ENCODE results near the gene TNFRSF1B.
"Not testable (repeated sequence)": the region's sequence is repeated elsewhere in the genome, so short reads cannot be mapped to it uniquely, and the experiment has no call there.

TNFRSF1B gene

DNA sequence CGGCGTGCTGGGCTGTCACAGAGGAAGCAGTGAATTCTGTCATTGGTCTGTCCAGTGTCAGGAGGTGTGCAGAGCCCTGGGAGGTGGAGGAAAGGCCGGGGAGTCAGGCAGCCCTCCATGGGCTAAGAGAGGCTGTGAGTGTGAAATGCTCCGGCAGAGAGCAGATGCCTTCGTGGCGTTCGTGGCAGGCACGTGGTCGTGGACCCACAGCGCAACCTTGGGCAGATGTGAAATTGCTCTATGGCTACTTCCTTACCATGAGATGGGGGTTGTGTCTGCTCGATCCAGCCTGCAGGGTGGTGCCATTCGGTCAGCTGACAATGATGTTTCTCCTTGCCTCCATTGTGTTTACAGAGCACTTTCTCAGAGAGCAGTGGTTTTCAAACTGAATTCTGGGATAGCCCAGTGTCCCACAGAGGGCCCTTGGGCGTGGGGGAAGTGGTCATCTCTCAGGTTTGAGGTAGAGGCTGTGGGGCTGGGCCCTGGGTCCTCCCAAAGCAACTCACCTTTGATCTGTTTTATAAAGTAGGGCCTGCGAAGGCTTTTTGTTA, 27.9 kb downstream of the TNFRSF1B start:
- DNase-seq = no peak

DNA sequence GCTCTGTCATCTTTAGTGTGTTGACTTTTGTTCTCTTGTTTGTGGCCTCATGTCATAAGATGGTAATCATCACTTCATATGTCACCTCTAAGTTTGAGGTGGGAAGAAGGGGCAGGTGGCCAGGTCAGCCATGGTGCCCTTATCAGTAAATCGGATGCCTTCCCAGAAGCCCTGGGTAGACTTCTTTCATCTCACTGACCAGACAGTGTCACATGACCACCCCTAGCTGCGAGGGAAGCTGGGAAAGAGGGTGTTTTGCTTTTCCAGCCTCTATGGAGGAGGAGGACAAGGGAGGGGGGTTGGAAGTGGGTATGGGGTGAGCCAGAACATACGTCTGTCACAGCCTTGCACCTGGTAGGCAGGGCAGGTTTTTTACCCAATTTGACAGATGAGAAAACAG, 28.6 kb downstream of the TNFRSF1B start:
- DNase-seq = no peak

DNA sequence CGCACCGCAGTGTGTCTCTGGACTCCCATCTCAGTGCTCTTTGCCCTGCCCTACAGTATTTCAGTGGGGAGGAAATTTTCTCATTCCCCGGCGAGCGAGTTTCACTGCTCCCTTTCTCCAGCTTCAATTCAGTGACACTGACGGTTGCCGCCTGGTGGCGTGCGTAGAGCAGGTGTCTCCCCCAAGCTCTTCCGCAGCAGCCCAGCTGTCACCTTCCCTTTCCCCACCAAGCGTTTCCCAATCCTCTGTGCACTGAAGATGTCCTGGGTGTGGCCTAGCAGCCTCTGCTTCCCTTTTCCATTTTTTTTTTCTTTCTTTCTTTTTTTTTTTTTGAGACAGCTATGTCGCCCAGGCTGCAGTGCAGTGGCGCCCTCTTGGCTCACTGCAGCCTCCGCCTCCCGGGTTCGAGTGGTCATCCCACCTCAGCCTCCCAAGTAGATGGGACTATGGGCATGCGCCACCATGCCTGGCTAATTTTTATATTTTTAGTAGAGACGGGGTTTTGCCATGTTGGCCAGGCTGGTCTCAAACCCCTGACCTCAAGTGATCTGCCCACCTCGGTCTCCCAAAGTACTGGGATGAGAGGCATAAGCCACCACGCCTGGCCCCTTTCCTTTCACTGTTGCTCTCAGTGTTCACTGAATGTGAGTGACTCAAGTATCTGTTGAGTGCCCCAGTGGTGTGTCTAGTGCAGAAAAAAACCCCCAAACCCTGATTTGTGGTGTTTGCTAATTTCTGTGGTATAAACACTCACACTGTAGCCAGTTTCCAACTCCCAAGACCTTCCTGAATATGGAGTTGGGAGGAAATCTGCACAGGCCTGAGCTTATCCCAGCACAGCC, 30.1 kb downstream of the TNFRSF1B start:
- DNase-seq = peak; percentile 79

DNA sequence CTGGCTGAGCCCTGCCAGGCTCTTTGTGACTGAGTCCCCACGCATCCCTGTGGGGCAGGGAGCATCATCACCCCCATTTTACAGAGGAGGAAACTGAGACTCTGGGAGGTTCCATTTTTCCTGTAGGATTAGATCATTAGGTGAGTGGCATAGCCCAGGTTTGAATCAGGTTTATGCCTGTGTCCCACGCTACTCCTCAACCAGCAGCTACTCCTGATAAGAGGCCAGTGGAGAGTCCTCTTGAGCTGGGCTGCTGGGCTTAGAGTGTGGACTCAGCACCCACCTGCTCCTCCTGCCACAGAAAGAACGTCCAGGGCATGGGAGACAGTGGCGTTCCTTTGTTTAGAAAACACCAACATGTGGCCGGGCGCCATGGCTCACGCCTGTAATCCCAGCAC, 30.7 kb downstream of the TNFRSF1B start:
- no peak for DNase-seq

DNA sequence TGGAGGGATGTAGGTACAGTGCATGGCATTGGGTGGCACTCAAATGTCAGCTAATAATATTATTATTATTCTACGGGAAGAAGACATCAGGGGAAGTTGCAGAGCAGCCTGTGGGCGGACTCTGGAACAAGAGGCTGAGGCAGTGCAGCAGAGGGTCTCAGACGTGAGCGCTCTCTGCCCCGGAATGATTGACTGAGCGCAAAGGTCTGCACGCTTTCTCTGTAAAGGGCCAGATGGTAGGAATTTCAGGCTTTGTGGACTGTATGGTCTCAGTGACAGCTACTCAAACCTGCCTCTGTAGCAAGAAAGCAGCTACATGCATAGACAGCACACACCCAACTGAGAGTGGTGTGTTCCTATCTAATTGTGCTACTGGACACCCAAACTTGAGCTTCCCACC, 33.4 kb downstream of the TNFRSF1B start:
- DNase-seq = no peak

DNA sequence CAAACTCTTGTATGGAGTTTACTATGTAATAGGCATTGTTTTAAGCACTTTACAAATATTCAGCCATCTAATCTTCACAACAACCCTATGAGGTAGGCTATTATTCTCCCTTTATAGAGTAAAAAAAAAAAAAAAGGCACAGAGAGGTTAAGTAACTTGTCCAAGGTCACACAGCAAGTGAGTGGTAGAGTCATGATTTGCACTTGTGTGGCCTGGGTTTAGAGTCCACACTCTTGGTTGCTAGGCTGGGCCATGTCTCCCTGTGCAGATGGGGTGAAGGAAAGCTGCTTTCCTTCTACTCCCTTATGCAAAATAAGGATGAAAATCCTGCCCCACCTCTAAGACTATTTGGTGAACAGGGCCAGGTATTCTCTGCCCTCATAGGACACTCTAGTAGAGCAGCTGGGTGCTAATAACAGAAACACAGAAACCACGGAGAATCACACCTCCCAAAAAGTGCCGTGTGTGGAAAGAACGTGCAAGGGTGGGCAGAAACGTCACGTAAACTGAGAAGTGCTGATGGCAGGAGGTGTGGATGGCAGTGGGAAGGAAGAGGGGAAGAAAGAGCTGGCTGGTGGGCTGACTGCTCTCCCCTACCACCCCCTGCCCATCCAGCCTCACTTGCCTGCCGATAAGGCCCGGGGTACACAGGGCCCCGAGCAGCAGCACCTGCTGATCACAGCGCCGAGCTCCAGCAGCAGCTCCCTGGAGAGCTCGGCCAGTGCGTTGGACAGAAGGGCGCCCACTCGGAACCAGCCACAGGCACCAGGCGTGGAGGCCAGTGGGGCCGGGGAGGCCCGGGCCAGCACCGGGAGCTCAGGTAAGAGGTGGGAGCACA, 34.8 kb downstream of the TNFRSF1B start:
- no peak for DNase-seq

DNA sequence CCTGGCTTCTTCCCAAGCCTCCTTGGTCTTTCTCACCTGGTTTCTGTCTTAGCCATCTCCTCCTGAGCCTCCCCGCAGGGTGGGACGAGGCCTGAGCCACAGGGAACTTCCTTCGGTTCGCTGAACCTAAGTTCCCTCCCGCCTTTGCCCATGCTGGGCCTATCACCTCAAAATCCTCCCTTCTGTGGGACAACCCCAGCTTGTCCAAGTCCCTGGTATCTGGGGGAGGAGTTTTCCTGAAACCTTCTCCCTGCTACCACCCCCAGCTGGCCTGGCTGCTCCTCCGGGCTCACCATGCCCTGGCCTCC, 35.4 kb downstream of the TNFRSF1B start:
- no peak for DNase-seq

DNA sequence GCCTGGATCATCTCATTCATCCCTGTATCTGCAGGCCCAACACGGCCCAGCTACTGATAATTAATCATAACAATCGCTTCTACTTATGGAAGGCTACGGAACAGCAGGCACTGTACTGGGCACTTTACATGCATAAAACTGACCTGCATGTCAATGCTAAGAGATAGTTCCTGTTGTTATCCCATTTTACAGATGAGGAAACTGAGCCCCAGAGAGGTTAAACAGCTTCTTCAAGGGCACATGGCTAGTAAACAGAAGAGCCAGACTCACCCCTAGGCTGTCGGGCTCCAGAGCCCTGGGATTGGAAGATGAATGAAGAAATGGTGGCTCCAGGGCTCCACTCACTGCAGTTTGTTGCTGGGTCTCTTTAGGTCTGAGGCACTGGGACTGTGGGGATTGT, 35.8 kb downstream of the TNFRSF1B start:
- no peak for DNase-seq

DNA sequence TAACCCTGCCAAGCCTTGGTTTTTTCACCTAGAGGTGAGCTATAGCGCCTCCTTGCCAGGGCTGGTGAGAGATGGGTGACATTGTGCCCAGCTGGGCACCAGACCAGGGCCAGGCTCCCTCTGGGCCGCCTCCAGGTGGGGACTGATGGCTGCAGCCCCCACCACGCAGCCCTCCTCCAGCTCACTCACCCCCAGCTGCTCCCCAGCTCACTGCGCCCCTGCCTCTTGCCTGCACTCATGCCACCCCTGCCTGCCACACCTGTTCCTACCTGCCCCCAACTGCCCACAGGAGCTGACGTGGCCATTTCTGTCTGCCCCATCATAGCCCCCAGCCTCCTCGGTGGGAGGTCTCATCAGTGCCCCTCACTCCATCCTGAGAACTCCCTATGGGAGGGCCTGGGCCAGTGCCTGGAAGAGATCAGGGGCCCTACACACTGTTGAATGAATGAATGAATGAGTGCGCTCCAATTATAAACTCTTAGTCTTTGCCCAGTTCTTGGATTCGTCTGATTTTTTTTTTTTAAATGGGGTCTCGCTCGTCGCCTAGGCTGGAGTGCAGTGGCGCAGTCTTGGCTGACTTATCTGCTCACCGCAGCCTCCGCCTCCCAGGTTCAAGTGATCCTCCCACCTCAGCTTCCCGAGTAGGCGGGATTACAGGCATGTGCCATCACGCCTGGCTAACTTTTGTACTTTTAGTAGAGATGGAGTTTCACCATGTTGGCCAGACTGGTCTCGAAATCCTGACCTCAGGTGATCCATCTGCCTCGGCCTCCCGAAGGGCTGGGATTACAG, 36.6 kb downstream of the TNFRSF1B start:
- DNase-seq = no peak

DNA sequence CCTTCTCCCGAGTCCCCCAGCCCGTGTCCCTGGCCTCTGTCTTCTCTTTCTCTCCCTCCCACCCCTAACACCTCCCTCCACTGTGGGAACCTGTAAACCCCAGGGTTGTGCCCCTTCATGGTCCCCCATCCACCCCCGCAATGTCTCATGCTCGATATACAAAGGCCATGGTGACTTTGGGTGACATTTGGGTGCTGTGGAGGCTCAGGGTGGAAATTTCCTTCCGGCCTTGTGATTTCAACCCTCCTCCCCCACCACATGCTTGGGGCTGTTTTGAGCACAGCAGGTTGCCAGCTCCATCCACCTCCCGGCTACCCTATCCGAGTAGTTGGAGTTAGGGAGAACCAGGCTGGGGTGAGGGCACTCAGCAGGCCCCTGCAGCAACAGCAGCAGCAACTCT, 37.3 kb downstream of the TNFRSF1B start:
- DNase-seq = no peak

DNA sequence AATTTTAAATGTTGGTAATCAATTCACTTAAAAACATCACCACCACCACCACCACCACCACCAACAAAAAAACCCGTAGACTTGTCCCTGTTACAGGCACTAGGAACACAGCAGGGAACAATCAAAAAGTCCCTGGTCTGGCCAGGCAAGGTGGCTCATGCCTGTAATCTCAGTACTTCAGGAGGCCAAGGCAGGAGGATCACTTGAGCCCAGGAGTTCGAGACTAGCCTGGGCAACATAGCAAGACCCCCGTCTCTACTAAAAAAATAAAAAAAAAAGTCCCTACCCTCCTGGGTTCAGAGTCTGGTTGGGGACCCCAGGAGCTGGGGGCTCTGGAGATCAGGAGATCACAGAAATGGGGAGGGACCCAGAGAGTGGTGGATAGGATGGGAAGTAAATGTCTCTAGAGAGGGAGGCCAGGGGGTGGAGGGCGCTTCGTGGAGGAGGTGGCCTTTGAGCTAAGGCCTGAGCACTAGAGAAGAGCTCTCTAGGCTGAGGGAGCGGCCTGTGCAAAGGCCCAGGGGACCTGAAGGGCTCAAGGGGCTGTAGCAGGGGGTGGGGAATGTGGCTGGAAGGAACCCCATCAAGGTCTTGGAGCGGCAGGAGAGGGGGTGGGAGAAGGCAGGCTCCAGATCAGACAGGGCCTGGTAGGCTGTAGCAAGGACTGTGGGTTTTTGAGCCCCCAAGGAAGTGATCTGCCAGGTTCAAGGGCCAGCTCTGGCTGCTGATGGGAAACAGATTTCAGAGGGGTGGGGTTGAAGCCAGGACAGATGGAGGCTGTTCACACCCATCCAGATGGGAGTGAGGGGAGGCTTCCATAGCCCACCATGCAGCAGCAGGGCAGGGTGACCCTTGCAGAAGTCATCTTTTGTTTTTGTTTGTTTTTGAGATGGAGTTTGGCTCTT, 38.2 kb downstream of the TNFRSF1B start:
- no peak for DNase-seq

DNA sequence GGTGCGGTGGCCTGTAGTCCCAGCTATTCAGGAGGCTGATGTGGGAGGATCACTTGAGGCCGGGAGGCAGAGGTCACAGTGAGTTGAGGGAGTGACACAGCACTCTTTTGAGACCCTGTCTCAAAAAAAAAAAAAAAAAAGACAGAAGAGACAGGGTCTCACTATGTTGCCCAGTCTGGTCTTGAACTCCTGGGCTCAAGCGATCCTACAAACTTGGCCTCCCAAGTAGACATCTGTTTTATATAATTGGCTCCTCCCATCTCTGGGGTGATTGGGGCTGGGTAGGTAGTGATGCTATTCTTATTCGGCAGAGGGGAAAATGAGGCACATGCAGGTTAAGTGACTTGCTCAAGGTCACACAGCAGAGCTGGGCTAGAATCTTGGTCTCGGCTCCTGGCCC, 39.4 kb downstream of the TNFRSF1B start:
- DNase-seq = no peak

DNA sequence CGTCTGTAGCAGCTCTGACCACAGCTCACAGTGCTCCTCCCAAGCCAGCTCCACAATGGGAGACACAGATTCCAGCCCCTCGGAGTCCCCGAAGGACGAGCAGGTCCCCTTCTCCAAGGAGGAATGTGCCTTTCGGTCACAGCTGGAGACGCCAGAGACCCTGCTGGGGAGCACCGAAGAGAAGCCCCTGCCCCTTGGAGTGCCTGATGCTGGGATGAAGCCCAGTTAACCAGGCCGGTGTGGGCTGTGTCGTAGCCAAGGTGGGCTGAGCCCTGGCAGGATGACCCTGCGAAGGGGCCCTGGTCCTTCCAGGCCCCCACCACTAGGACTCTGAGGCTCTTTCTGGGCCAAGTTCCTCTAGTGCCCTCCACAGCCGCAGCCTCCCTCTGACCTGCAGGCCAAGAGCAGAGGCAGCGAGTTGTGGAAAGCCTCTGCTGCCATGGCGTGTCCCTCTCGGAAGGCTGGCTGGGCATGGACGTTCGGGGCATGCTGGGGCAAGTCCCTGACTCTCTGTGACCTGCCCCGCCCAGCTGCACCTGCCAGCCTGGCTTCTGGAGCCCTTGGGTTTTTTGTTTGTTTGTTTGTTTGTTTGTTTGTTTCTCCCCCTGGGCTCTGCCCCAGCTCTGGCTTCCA, 40.1 kb downstream of the TNFRSF1B start:
- DNase-seq = no peak

DNA sequence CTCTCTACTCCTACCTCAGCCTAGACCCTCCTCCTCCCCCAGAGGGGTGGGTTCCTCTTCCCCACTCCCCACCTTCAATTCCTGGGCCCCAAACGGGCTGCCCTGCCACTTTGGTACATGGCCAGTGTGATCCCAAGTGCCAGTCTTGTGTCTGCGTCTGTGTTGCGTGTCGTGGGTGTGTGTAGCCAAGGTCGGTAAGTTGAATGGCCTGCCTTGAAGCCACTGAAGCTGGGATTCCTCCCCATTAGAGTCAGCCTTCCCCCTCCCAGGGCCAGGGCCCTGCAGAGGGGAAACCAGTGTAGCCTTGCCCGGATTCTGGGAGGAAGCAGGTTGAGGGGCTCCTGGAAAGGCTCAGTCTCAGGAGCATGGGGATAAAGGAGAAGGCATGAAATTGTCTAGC, 41.5 kb downstream of the TNFRSF1B start:
- no peak for DNase-seq

DNA sequence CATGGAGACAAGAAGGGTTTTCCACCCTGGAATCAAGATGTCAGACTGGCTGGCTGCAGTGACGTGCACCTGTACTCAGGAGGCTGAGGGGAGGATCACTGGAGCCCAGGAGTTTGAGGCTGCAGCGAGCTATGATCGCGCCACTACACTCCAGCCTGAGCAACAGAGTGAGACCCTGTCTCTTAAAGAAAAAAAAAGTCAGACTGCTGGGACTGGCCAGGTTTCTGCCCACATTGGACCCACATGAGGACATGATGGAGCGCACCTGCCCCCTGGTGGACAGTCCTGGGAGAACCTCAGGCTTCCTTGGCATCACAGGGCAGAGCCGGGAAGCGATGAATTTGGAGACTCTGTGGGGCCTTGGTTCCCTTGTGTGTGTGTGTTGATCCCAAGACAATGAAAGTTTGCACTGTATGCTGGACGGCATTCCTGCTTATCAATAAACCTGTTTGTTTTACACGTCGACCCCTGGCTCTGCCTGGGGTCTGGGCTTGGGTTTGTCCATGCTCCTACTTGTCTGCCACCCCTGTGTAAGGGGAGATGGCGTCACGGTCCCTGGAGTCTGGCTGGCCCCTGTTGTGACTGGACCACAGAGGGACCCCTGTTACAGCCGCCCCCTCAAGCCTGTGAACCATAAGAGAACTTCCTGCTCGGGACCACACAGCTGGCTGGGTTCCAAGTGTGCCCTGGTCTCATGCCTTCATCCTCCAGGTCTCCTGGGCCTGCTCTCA, 42.1 kb downstream of the TNFRSF1B start:
- DNase-seq = peak; percentile 34

DNA sequence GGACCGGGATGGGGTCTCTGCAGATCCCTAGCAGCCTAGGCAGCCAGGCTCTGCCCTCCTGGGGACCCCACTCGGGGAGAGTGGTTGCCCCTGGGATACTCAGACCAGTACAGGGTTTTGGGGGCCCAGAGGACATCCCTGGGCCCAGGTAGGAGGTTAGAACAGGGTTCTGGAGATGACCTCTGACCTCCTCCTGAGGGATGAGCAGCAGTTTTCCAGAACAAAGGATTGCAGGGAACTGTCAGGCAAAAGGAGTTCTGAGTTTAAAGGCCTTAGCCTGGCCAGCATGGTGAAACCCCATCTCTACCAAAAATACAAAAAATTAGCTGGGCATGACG, 42.7 kb downstream of the TNFRSF1B start:
- no peak for DNase-seq

DNA sequence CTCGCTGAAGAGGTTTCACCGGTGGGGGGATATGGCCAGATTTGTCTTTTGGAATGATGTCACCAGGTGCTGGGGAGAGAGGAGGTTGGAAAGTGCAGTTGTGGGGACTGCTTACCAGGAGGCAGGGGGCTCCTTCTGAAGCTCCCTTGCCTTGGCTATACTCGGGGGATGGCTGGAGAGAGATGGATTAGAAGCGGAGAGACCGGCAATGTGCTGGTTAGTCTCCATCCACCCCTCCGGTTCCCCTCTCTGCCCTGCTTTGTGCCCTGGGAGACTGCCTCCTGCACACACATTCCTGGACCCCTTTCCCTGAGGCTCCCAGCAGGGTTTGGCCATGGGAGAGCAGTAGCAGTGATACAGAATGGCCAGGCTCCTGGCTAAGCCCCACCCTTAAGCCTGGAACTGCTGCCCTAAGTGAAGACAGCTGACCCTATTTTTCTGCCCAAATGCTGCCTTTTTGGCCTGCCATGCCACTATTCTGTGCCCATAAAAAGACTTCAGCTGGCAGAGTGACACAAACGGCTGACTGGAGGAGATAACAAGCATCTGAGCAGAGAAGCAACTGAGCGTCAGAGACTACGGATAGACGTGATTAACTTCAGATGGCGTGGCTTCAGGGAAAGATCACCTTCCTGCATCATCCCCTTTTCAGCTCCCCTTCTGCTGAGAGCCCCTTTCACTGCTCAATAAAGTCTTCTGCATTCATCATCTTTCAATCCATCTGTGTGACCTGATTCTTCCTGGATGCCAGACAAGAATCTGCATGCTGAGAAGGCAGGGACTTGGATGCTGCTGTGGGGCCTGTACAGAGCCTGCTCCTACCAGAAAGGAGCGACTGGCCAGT, 48.5 kb downstream of the TNFRSF1B start:
- DNase-seq = no peak

DNA sequence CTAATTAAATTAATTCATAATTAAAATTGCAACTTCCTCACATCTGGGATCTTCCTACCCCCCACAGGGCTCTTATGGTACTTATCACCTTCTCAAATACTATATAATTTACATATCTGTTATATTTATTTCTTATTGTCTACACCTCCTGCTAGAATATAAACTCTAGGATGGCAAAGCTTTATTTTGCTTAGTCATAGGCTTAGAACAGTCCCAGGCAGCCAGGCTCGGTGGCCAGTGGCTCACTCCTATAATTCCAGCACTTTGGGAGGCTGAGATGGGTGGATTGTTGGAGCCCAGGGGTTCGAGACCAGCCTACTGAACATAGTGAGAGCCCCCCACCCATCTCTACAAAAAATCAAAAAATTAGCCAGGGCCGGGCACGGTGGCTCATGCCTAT, 53.0 kb downstream of the TNFRSF1B start:
- no peak for DNase-seq

DNA sequence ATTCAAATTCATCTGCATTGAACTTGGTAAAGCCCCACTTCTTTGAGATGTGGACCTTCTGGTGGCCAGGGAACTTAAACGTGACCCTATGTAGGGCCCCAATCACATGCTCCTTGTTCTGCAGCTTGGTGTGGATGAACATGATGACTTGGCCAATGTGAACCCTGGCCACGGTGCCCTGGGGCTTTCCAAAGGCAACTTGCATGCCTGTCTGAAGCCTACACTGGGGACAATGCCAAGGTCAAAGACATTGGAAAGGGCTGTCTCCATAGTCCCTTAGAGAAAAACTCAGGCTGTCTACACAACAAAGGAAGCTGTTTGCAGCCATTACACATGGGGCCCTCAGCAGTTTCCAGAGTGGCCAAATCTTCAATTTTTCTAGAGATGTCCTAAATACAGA, 54.1 kb downstream of the TNFRSF1B start:
- no peak for DNase-seq

DNA sequence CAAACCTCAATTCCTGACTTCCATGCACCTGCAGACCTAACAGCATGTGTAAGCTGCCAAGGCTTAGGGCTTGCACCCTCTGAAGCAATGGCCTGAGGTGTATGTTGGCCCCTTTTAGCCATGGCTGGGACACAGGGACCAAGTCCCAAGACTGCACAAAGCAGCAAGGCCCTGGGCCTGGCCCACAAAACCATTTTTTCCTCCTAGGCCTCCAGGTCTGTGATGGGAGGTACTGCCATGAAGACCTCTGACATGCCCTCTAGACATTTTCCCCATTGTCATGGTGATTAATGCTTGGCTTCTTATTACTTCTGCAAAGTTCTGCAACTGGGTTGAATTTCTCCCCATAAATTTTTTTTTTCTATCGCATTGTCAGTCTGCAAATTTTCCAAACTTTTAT, 55.9 kb downstream of the TNFRSF1B start:
- DNase-seq = not testable (repeated sequence)
